Uterus (tissue), 4 donors: ENCODE data around the gene MAP3K5. TPM values are rescaled to one million over a fixed set of nuclear protein-coding genes. Genes with fewer than 3 reads are reported as not detected.

Experiments used
- DNase-seq, 2 donors: peaks; one replicate each; pipeline ENCODE4 v3.0.0-alpha.2; 2019 to 2020
- H3K27ac ChIP-seq, 2 donors: fragments of 200-600 bp; sonication (generic); 1 replicate in 1 of 2; 2 replicates in 1 of 2; pipeline ENCODE4 v1.5.1; 2016 to 2018
- H3K27me3 ChIP-seq, 2 donors: fragments of 200-600 bp; sonication (generic); one replicate each; pipeline ENCODE4 v1.5.1; 2018 to 2019; ENCODE audit warnings: control low read depth in 1 of 2
- H3K36me3 ChIP-seq, 2 donors: fragments of 200-600 bp; sonication (generic); one replicate each; pipeline ENCODE4 v1.5.1; 2019; ENCODE audit warnings: control low read depth in 1 of 2
- H3K4me1 ChIP-seq, 2 donors: fragments of 200-600 bp; sonication (generic); one replicate each; pipeline ENCODE4 v1.5.1; 2018 to 2019; ENCODE audit warnings: control low read depth in 1 of 2
- H3K4me3 ChIP-seq, 2 donors: fragments of 200-600 bp; sonication (generic); 1 replicate in 1 of 2; 2 replicates in 1 of 2; pipeline ENCODE4 v1.5.1; 2018 to 2019; ENCODE audit warnings: mild to moderate bottlenecking in 1 of 2
- H3K9me3 ChIP-seq, 2 donors: fragments of 200-600 bp; sonication (generic); one replicate each; pipeline ENCODE4 v1.5.1; 2019; ENCODE audit warnings: control low read depth in 1 of 2
- CTCF ChIP-seq, 4 experiments: fragments of 200-600 bp in 2 of 4; fragments of 450-650 bp in 2 of 4; sonication (generic) in 2 of 4; IDR thresholded peaks; one replicate each; pipeline ENCODE4 v1.5.1; 2016 to 2019; ENCODE audit warnings: antibody characterized with exemption in 4 of 4, mild to moderate bottlenecking in 2 of 4, moderate library complexity in 1 of 4
- POLR2A ChIP-seq, 2 donors: fragments of 450-650 bp; IDR thresholded peaks; one replicate each; pipeline ENCODE4 v1.6.1; 2016; ENCODE audit warnings: antibody characterized with exemption in 2 of 2, mild to moderate bottlenecking in 1 of 2, moderate library complexity in 1 of 2
- intact Hi-C: fragments of 100-400 bp; cut with DNase I; formaldehyde crosslinking; loops from one replicate; pipeline ENCODE4 v1.15.1; 2023; ENCODE audit warnings: low total_unique reads
- total RNA-seq, 4 donors: library from RNA; depleted of rRNA in 3 of 4; stranded (reverse); fragments of >200 nt in 3 of 4; gene quantifications; one replicate each; pipeline versions ENCODE4 v1.1.0 to v1.2.4, GENCODE V29; 2014 to 2023
- donor health status: DM: yes; HTN: yes; CAD: no.

MAP3K5 gene
- total RNA-seq, 4 donors from 2014 or later: 9.5 to 67.1 (median 15.4) TPM

GRCh38 chr6:136783495-136784270, 8.6 kb downstream of the MAP3K5 start:
- H3K36me3 ChIP-seq: no peaks in the 10 kb centered on the region
- H3K9me3 ChIP-seq: no peaks in the 10 kb centered on the region
- DNase-seq: no peak
- H3K27ac ChIP-seq: no peak overlapping the region
- no peaks in the 10 kb centered on the region for H3K27me3 ChIP-seq
- no peaks in the 10 kb centered on the region for H3K4me1 ChIP-seq
- no peak overlapping the region for H3K4me3 ChIP-seq
- intact Hi-C loops: no loop called here
- TF ChIP-seq CTCF (IDR thresholded peaks at IDR 0.05) (no peak), POLR2A (IDR thresholded peaks at IDR 0.05) (no peak)

- no peak overlapping the region for H3K27ac ChIP-seq
- no peaks in the 10 kb centered on the region for H3K36me3 ChIP-seq
- TF ChIP-seq POLR2A (IDR thresholded peaks at IDR 0.05) (no peak), CTCF (IDR thresholded peaks at IDR 0.05) (no peak)
- H3K4me3 ChIP-seq: no peak overlapping the region
- no peaks in the 10 kb centered on the region for H3K27me3 ChIP-seq
- no peaks in the 10 kb centered on the region for H3K9me3 ChIP-seq
- intact Hi-C loops: no loop called here
- DNase-seq: no peak
- H3K4me1 ChIP-seq: no peaks in the 10 kb centered on the region
These were observed 9.3 kb downstream of the MAP3K5 start for GRCh38 chr6:136783021-136783420.

- no peak for TF ChIP-seq POLR2A (IDR thresholded peaks at IDR 0.05)
- no peak for TF ChIP-seq CTCF (IDR thresholded peaks at IDR 0.05)
- intact Hi-C loops: no loop called here
- H3K27me3 ChIP-seq: no peaks in the 10 kb centered on the region
- no peaks in the 10 kb centered on the region for H3K9me3 ChIP-seq
- no peaks in the 10 kb centered on the region for H3K36me3 ChIP-seq
- H3K27ac ChIP-seq: no peak overlapping the region
- no peaks in the 10 kb centered on the region for H3K4me1 ChIP-seq
- no peak for DNase-seq
- no peak overlapping the region for H3K4me3 ChIP-seq
These were observed 10.1 kb downstream of the MAP3K5 start for GRCh38 chr6:136782021-136782770.

- TF ChIP-seq POLR2A (IDR thresholded peaks at IDR 0.05) (no peak), CTCF (IDR thresholded peaks at IDR 0.05) (no peak)
- Histone ChIP-seq H3K4me1 (no peaks in the 10 kb centered on the region), H3K36me3 (no peaks in the 10 kb centered on the region), H3K4me3 (no peak overlapping the region), H3K27ac (no peak overlapping the region), H3K9me3 (no peaks in the 10 kb centered on the region), H3K27me3 (no peaks in the 10 kb centered on the region)
- no peak for DNase-seq
- intact Hi-C loops: no loop called here
These were observed 11.3 kb downstream of the MAP3K5 start for GRCh38 chr6:136780972-136781371.

GRCh38 chr6:136779682-136780081, 12.6 kb downstream of the MAP3K5 start:
- H3K27ac ChIP-seq: no peak overlapping the region
- TF ChIP-seq POLR2A (IDR thresholded peaks at IDR 0.05) (no peak), CTCF (IDR thresholded peaks at IDR 0.05) (no peak)
- no peaks in the 10 kb centered on the region for H3K9me3 ChIP-seq
- intact Hi-C loops: no loop called here
- no peaks in the 10 kb centered on the region for H3K36me3 ChIP-seq
- H3K4me3 ChIP-seq: no peak overlapping the region
- DNase-seq: no peak
- H3K4me1 ChIP-seq: no peaks in the 10 kb centered on the region
- no peaks in the 10 kb centered on the region for H3K27me3 ChIP-seq
